DOHH2 (cell line): ENCODE measurements around the gene CHORDC1.

Experiments
- CTCF ChIP-seq: fragments of 200-600 bp; sonication (generic); IDR thresholded peaks from one replicate; pipeline ENCODE4 v1.5.1; 2014; ENCODE audit warnings: antibody characterized with exemption, mild to moderate bottlenecking, low read depth, low read length; ENCODE audit not compliant: poor library complexity, severe bottlenecking
- EZH2phosphoT487 ChIP-seq: fragments of 200-600 bp; sonication (generic); IDR thresholded peaks from 2 replicates; pipeline ENCODE4 v1.6.1; 2017; ENCODE audit warnings: borderline replicate concordance, mild to moderate bottlenecking, antibody characterized with exemption, low read length, moderate library complexity, mixed read lengths

DNA sequence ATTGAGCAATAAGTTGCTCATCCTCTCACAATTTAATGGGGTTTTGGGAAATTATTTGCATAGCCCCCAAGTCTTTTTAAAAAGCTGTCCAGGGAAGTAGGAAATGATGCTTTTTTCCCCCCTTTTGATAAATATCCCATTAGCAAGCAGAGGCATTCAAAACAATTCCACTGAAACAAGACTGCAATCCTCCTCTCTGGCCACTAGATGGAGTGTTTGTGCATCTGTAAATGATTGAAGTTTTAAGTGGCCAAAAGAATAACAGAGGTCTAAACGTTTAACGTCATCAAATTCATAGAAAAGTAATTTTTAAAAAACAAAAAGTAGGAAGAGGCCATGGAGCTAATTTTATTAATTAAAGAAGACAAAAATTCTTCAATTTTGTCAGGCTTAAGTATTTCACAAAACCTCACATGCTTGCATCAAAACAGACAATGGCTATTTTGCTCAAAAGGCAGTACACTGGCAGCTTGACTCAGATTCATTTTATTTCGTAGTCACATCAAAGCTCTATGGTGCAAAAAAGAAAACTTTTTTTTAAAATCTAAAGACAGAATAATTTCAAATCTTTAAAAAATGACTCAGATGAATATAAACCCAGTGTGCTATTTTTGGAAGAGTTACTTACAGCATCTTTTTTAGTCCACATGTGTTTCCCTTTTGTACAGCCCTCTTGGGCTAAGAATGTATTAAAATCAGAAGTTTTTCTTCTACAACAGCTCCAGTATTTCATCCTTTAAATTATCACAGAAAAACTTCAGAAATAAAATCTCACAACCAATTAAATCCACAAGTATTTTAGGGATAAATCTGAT lies 17.8 kb downstream of the CHORDC1 start:
- TF ChIP-seq CTCF (peak; percentile 81), EZH2phosphoT487 (no peak)
